Measurements from ENCODE around the gene DRAXIN.

DRAXIN gene

GRCh38 chr1:11685210-11685752, 6.2 kb upstream of the DRAXIN start:
- DNase-seq (ENCODE audit: low read depth): no peak

- DNase-seq (ENCODE audit: low read depth): no peak
These were observed 3.0 kb upstream of the DRAXIN start for GRCh38 chr1:11688506-11688905.

GRCh38 chr1:11690397-11691301, 861 bp upstream of the DRAXIN start:
- no peak for DNase-seq (ENCODE audit: low read depth)

- no peak for DNase-seq (ENCODE audit: low read depth)
These were observed 610 bp downstream of the DRAXIN start for GRCh38 chr1:11691928-11692711.

GRCh38 chr1:11693024-11693590, 1.6 kb downstream of the DRAXIN start:
- peak; percentile 19 for DNase-seq (ENCODE audit: low read depth)

GRCh38 chr1:11693917-11694316, 2.4 kb downstream of the DRAXIN start:
- no peak for DNase-seq (ENCODE audit: low read depth)

- no peak for DNase-seq (ENCODE audit: low read depth)
These were observed 4.4 kb downstream of the DRAXIN start for GRCh38 chr1:11695861-11696260.

- no peak for DNase-seq (ENCODE audit: low read depth)
These were observed 5.8 kb downstream of the DRAXIN start for GRCh38 chr1:11697188-11697892.

- DNase-seq (ENCODE audit: low read depth): no peak
These were observed 6.3 kb downstream of the DRAXIN start for GRCh38 chr1:11697893-11698210.

- no peak for DNase-seq (ENCODE audit: low read depth)
These were observed 9.3 kb downstream of the DRAXIN start for GRCh38 chr1:11700601-11701467.

- DNase-seq (ENCODE audit: low read depth): no peak
These were observed 10.0 kb downstream of the DRAXIN start for GRCh38 chr1:11701551-11701961.

GRCh38 chr1:11701981-11702803, 10.7 kb downstream of the DRAXIN start:
- no peak for DNase-seq (ENCODE audit: low read depth)

- DNase-seq (ENCODE audit: low read depth): no peak
These were observed 12.1 kb downstream of the DRAXIN start for GRCh38 chr1:11703357-11704193.

- no peak for DNase-seq (ENCODE audit: low read depth)
These were observed 12.7 kb downstream of the DRAXIN start for GRCh38 chr1:11704194-11704529.

- no peak for DNase-seq (ENCODE audit: low read depth)
These were observed 13.4 kb downstream of the DRAXIN start for GRCh38 chr1:11704691-11705475.

GRCh38 chr1:11705596-11705995, 14.1 kb downstream of the DRAXIN start:
- DNase-seq (ENCODE audit: low read depth): no peak

GRCh38 chr1:11706292-11706691, 14.8 kb downstream of the DRAXIN start:
- no peak for DNase-seq (ENCODE audit: low read depth)

- DNase-seq (ENCODE audit: low read depth): no peak
These were observed 16.2 kb downstream of the DRAXIN start for GRCh38 chr1:11707621-11708276.
